ENCODE data around the gene DAG1.

The DAG1 gene

DNA sequence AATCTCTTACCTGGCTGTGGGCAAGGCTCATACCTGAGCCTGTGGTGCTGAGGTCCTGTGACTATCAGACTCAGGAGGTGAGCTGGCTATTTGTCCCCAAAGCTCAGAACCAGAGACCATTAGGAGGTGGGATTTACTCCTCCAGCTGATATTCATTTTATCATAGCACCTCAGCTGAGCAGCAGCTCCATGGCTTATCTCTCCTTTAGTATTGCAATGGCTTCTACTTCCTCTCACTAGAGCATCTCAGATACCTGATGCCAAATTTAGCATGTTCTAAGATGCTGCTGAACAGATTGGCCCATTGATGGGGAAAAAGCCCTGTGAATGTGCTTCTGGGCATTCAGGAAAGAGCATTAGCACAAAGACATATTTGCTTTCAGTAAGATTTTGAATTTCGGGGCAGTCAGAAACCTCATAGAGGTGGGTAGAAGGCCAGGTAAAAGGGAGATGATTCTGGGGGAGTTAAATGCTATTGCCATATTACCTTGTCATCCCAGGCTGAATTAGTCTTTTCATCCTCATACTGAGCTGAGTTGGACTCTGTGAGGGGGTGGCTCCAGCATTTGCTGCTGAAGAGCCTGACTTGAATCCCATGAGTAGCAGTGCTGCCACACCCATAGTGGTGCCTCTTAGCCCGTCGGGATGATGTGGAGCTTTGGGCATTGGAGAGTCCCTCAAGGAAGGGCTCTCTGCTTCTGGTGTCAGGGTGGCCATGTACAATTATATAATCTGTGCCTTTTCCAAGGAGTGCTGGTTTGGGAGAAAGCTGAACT lies 86.6 kb downstream of the DAG1 start:
- ATAC-seq, result no peak

DNA sequence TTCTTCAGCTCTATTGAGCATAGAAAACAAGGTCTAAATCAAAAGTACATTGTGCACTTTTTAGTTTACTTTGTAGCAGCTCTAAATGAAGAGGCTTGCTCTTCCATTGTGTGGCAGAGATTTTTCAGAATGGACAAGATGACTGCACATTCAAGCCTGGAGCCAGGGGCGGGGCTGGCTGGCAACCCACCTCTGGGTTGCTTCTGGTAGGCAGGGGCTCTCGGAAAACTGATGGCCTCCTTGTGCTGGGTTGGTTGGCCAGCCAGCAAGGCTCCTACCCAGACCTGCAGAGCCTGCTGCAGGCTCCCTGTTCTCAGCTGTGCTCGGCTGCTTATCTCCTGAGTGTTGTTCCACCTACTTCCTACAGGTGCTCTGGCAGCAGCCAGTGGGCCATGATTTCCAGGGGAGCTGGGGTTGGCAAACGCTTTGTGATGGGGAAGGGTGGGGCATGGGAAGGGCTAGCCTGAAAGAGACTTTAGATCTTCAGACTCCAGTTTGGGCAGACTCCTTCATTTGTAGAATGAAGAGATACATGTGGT lies 93.0 kb downstream of the DAG1 start:
- no peak for ATAC-seq

More for the DNA sequence above, 86.6 kb downstream of the DAG1 start:
- no peak for TF ChIP-seq ZFP30 (CRISPR knock-in tag; IDR thresholded peaks at IDR 0.05)
- TF ChIP-seq GLIS3 (CRISPR knock-in tag; IDR thresholded peaks at IDR 0.05), result no peak
- TF ChIP-seq ARNTL (CRISPR knock-in tag; IDR thresholded peaks at IDR 0.05; ENCODE audit: borderline replicate concordance, low read depth), result no peak
- TF ChIP-seq, protein P1, sequence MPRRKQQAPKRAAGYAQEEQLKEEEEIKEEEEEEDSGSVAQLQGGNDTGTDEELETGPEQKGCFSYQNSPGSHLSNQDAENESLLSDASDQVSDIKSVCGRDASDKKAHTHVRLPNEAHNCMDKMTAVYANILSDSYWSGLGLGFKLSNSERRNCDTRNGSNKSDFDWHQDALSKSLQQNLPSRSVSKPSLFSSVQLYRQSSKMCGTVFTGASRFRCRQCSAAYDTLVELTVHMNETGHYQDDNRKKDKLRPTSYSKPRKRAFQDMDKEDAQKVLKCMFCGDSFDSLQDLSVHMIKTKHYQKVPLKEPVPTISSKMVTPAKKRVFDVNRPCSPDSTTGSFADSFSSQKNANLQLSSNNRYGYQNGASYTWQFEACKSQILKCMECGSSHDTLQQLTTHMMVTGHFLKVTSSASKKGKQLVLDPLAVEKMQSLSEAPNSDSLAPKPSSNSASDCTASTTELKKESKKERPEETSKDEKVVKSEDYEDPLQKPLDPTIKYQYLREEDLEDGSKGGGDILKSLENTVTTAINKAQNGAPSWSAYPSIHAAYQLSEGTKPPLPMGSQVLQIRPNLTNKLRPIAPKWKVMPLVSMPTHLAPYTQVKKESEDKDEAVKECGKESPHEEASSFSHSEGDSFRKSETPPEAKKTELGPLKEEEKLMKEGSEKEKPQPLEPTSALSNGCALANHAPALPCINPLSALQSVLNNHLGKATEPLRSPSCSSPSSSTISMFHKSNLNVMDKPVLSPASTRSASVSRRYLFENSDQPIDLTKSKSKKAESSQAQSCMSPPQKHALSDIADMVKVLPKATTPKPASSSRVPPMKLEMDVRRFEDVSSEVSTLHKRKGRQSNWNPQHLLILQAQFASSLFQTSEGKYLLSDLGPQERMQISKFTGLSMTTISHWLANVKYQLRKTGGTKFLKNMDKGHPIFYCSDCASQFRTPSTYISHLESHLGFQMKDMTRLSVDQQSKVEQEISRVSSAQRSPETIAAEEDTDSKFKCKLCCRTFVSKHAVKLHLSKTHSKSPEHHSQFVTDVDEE (CRISPR knock-in tag; IDR thresholded peaks at IDR 0.05), result no peak

DNA sequence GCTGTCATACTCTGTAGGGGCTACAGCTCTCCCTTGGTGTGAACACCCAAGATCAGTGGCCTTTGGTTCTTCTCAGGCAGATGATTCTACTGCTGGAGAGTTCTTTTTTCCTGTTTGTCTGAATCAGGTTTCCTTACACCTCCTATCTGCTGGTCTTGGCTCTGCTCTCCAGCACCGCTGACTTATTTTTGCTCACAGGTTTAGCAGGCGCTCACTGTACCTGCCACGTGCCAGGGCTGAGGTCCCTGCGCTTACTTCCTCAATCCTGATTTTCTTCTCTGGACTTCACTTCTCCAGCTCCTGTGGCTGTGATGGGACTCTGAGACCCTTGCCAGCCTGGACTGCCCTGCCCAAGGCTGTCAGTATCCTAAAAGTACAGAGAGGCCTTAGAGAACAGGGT lies 93.7 kb downstream of the DAG1 start:
- TF ChIP-seq PPARA (CRISPR knock-in tag; IDR thresholded peaks at IDR 0.05; ENCODE audit: borderline replicate concordance) (no peak), ZFP3 (CRISPR knock-in tag; IDR thresholded peaks at IDR 0.05) (no peak), CSDC2 (CRISPR knock-in tag; IDR thresholded peaks at IDR 0.05) (no peak), SNAI2 (CRISPR knock-in tag; IDR thresholded peaks at IDR 0.05) (no peak), ZC3H10 (CRISPR knock-in tag; IDR thresholded peaks at IDR 0.05) (no peak), ESRRG (CRISPR knock-in tag; IDR thresholded peaks at IDR 0.05) (no peak), BACH2 (CRISPR knock-in tag; IDR thresholded peaks at IDR 0.05; ENCODE audit: borderline replicate concordance) (no peak), RARB (CRISPR knock-in tag; IDR thresholded peaks at IDR 0.05) (no peak), TOX (CRISPR knock-in tag; IDR thresholded peaks at IDR 0.05; ENCODE audit: borderline replicate concordance) (no peak), ARNTL (CRISPR knock-in tag; IDR thresholded peaks at IDR 0.05; ENCODE audit: borderline replicate concordance, low read depth) (no peak), TCF4 (CRISPR knock-in tag; IDR thresholded peaks at IDR 0.05; ENCODE audit: borderline replicate concordance) (no peak), ZFP30 (CRISPR knock-in tag; IDR thresholded peaks at IDR 0.05) (no peak), ISL1 (CRISPR knock-in tag; IDR thresholded peaks at IDR 0.05) (no peak)
- TF ChIP-seq, protein P2, sequence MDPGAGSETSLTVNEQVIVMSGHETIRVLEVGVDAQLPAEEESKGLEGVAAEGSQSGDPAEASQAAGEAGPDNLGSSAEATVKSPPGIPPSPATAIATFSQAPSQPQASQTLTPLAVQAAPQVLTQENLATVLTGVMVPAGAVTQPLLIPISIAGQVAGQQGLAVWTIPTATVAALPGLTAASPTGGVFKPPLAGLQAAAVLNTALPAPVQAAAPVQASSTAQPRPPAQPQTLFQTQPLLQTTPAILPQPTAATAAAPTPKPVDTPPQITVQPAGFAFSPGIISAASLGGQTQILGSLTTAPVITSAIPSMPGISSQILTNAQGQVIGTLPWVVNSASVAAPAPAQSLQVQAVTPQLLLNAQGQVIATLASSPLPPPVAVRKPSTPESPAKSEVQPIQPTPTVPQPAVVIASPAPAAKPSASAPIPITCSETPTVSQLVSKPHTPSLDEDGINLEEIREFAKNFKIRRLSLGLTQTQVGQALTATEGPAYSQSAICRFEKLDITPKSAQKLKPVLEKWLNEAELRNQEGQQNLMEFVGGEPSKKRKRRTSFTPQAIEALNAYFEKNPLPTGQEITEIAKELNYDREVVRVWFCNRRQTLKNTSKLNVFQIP (CRISPR knock-in tag; IDR thresholded peaks at IDR 0.05; ENCODE audit: borderline replicate concordance, low read depth), result no peak
- TF ChIP-seq, protein P1 (CRISPR knock-in tag; IDR thresholded peaks at IDR 0.05), result no peak
- TF ChIP-seq, protein P3, sequence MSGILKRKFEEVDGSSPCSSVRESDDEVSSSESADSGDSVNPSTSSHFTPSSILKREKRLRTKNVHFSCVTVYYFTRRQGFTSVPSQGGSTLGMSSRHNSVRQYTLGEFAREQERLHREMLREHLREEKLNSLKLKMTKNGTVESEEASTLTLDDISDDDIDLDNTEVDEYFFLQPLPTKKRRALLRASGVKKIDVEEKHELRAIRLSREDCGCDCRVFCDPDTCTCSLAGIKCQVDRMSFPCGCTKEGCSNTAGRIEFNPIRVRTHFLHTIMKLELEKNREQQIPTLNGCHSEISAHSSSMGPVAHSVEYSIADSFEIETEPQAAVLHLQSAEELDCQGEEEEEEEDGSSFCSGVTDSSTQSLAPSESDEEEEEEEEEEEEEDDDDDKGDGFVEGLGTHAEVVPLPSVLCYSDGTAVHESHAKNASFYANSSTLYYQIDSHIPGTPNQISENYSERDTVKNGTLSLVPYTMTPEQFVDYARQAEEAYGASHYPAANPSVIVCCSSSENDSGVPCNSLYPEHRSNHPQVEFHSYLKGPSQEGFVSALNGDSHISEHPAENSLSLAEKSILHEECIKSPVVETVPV (CRISPR knock-in tag; IDR thresholded peaks at IDR 0.05), result no peak
- TF ChIP-seq, protein P4, sequence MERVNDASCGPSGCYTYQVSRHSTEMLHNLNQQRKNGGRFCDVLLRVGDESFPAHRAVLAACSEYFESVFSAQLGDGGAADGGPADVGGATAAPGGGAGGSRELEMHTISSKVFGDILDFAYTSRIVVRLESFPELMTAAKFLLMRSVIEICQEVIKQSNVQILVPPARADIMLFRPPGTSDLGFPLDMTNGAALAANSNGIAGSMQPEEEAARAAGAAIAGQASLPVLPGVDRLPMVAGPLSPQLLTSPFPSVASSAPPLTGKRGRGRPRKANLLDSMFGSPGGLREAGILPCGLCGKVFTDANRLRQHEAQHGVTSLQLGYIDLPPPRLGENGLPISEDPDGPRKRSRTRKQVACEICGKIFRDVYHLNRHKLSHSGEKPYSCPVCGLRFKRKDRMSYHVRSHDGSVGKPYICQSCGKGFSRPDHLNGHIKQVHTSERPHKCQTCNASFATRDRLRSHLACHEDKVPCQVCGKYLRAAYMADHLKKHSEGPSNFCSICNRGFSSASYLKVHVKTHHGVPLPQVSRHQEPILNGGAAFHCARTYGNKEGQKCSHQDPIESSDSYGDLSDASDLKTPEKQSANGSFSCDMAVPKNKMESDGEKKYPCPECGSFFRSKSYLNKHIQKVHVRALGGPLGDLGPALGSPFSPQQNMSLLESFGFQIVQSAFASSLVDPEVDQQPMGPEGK (CRISPR knock-in tag; IDR thresholded peaks at IDR 0.05; ENCODE audit: borderline replicate concordance), result no peak
- no peak for ATAC-seq

More for the DNA sequence above, 93.0 kb downstream of the DAG1 start:
- TF ChIP-seq CSDC2 (CRISPR knock-in tag; IDR thresholded peaks at IDR 0.05) (no peak), ESRRG (CRISPR knock-in tag; IDR thresholded peaks at IDR 0.05) (no peak), TOX (CRISPR knock-in tag; IDR thresholded peaks at IDR 0.05; ENCODE audit: borderline replicate concordance) (no peak), ISL1 (CRISPR knock-in tag; IDR thresholded peaks at IDR 0.05) (no peak), ZNF565 (CRISPR knock-in tag; conservative IDR thresholded peaks at IDR 0.05; ENCODE audit: low read depth) (no peak), ZC3H10 (CRISPR knock-in tag; IDR thresholded peaks at IDR 0.05) (no peak)
- TF ChIP-seq, protein P4 (CRISPR knock-in tag; IDR thresholded peaks at IDR 0.05; ENCODE audit: borderline replicate concordance), result no peak
- TF ChIP-seq, protein P5, sequence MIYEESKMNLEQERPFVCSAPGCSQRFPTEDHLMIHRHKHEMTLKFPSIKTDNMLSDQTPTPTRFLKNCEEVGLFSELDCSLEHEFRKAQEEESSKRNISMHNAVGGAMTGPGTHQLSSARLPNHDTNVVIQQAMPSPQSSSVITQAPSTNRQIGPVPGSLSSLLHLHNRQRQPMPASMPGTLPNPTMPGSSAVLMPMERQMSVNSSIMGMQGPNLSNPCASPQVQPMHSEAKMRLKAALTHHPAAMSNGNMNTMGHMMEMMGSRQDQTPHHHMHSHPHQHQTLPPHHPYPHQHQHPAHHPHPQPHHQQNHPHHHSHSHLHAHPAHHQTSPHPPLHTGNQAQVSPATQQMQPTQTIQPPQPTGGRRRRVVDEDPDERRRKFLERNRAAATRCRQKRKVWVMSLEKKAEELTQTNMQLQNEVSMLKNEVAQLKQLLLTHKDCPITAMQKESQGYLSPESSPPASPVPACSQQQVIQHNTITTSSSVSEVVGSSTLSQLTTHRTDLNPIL (CRISPR knock-in tag; IDR thresholded peaks at IDR 0.05; ENCODE audit: low read depth), result no peak
